ENCODE data around the gene TNIP2. TPM values are rescaled to one million over a fixed set of nuclear protein-coding genes. Genes with fewer than 3 reads are reported as not detected.

The TNIP2 gene
- 31.5 and 65.7 TPM in 2 replicates for total RNA-seq (ENCODE audit: low replicate concordance)

GRCh38 chr4:2755821-2756690, at the start of gene TNIP2:
TNIP2 (minus strand) TSS chr4:2756336; CDS start chr4:2756289, 47 bp downstream.
- TF ChIP-seq CTCF (IDR thresholded peaks at IDR 0.05; ENCODE audit: insufficient read depth, low read length), result peak; percentile 26
- peak within 1 kb of the TSS; percentile 88 for H3K4me3 ChIP-seq (ENCODE audit: low read depth, low read length)
- DNase-seq (ENCODE audit: low read depth), result peak; percentile 77

- no peak for TF ChIP-seq CTCF (IDR thresholded peaks at IDR 0.05; ENCODE audit: insufficient read depth, low read length)
Observed at GRCh38 chr4:2804973-2805501, 48.9 kb upstream of the TNIP2 start.

GRCh38 chr4:2804449-2804972, 48.4 kb upstream of the TNIP2 start:
- no peak for DNase-seq (ENCODE audit: low read depth)
- no peak for TF ChIP-seq CTCF (IDR thresholded peaks at IDR 0.05; ENCODE audit: insufficient read depth, low read length)
- H3K4me3 ChIP-seq (ENCODE audit: low read depth, low read length), result no peak overlapping the region

More at GRCh38 chr4:2804973-2805501, 48.9 kb upstream of the TNIP2 start:
- DNase-seq (ENCODE audit: low read depth), result no peak
- no peak overlapping the region for H3K4me3 ChIP-seq (ENCODE audit: low read depth, low read length)

GRCh38 chr4:2803624-2804448, 47.7 kb upstream of the TNIP2 start:
- no peak for TF ChIP-seq CTCF (IDR thresholded peaks at IDR 0.05; ENCODE audit: insufficient read depth, low read length)
- no peak for DNase-seq (ENCODE audit: low read depth)
- H3K4me3 ChIP-seq (ENCODE audit: low read depth, low read length), result no peak overlapping the region

GRCh38 chr4:2802618-2803531, 46.7 kb upstream of the TNIP2 start:
- no peak overlapping the region for H3K4me3 ChIP-seq (ENCODE audit: low read depth, low read length)
- no peak for TF ChIP-seq CTCF (IDR thresholded peaks at IDR 0.05; ENCODE audit: insufficient read depth, low read length)
- DNase-seq (ENCODE audit: low read depth), result no peak

All from fibroblast of the aortic adventitia (primary cell).